ENCODE results near the gene TXNRD2. TPM values are rescaled to one million over a fixed set of nuclear protein-coding genes. Genes with fewer than 3 reads are reported as not detected.

Gene TXNRD2
- polyA plus RNA-seq, 1 donor from 2014 or later: 4.1 TPM

DNA sequence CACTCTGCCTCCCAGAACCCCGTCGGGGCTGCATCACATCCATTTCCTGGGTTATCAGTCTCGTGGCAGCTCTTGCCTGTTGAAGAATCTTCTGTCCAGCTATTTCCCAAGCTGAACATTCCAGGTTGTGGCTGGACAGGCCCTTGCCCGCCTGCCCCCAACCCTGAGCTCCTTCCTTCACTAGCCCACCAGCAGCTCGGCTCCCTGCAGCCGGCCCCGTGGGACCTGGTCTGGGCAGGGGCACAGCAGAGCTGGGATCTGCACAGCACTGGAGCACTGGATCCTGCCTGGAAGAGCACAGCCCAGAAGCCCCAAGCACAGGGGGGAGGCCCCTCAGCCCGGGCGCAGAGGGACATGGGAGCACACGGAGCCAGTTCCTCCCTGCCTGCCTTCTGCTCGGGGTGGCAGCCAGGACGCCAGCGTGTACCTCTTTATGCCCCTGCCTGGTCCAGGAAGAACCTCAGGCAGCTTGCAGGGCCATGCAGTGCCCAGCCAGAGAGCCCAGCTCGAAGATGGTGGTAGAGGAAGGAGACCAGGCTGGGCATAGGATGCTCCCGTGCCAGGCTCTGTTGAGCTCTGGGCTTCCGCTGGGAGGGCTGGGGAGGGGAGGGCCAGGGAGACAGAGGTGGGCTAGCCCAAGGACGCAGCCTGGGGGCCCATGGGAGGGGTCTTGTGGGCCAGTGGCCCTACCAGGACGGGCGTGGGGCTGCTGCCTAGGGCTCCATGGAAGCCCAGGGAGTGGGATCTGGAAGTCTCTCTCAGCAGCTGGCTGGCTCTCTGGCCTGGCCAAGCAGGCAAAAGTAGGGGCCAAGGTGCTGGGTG is 70.4 kb downstream of the TXNRD2 start:
- no peak overlapping the region for H3K4me2 ChIP-seq (ENCODE audit: low read length)
- H3F3A ChIP-seq (ENCODE audit: insufficient read depth, low read length, poor library complexity, severe bottlenecking): no peaks in the 10 kb centered on the region
- no peaks in the 10 kb centered on the region for H3K36me3 ChIP-seq (ENCODE audit: insufficient read depth, low read length)
- H3K9me3 ChIP-seq (ENCODE audit: low read length): no peaks in the 10 kb centered on the region
- TF ChIP-seq TAF1 (IDR thresholded peaks at IDR 0.05; ENCODE audit: low read depth) (no peak), EP300 (conservative IDR thresholded peaks at IDR 0.05; ENCODE audit: poor library complexity, severe bottlenecking) (no peak), SMC3 (conservative IDR thresholded peaks at IDR 0.05; ENCODE audit: poor library complexity) (no peak)
- TF ChIP-seq, protein P1, sequence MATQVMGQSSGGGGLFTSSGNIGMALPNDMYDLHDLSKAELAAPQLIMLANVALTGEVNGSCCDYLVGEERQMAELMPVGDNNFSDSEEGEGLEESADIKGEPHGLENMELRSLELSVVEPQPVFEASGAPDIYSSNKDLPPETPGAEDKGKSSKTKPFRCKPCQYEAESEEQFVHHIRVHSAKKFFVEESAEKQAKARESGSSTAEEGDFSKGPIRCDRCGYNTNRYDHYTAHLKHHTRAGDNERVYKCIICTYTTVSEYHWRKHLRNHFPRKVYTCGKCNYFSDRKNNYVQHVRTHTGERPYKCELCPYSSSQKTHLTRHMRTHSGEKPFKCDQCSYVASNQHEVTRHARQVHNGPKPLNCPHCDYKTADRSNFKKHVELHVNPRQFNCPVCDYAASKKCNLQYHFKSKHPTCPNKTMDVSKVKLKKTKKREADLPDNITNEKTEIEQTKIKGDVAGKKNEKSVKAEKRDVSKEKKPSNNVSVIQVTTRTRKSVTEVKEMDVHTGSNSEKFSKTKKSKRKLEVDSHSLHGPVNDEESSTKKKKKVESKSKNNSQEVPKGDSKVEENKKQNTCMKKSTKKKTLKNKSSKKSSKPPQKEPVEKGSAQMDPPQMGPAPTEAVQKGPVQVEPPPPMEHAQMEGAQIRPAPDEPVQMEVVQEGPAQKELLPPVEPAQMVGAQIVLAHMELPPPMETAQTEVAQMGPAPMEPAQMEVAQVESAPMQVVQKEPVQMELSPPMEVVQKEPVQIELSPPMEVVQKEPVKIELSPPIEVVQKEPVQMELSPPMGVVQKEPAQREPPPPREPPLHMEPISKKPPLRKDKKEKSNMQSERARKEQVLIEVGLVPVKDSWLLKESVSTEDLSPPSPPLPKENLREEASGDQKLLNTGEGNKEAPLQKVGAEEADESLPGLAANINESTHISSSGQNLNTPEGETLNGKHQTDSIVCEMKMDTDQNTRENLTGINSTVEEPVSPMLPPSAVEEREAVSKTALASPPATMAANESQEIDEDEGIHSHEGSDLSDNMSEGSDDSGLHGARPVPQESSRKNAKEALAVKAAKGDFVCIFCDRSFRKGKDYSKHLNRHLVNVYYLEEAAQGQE (IDR thresholded peaks at IDR 0.05; ENCODE audit: borderline replicate concordance): no peak
- no peaks in the 10 kb centered on the region for H3K9me2 ChIP-seq (ENCODE audit: insufficient read depth, low read length)
- no peaks in the 10 kb centered on the region for H4K20me1 ChIP-seq (ENCODE audit: insufficient read depth)
- H2AFZ ChIP-seq (ENCODE audit: low read depth, low read length): no peak overlapping the region
- H3K79me2 ChIP-seq (replicated peaks; ENCODE audit: insufficient read depth, low read length): no peaks in the 10 kb centered on the region
- no peaks in the 10 kb centered on the region for H3K27me3 ChIP-seq (ENCODE audit: insufficient read depth, low read depth, low read length)
- H3K27ac ChIP-seq (ENCODE audit: low read length): no peak overlapping the region
- no peak overlapping the region for H3K9ac ChIP-seq (ENCODE audit: low read length)
- no peak overlapping the region for H3K4me3 ChIP-seq (ENCODE audit: low read length)

DNA sequence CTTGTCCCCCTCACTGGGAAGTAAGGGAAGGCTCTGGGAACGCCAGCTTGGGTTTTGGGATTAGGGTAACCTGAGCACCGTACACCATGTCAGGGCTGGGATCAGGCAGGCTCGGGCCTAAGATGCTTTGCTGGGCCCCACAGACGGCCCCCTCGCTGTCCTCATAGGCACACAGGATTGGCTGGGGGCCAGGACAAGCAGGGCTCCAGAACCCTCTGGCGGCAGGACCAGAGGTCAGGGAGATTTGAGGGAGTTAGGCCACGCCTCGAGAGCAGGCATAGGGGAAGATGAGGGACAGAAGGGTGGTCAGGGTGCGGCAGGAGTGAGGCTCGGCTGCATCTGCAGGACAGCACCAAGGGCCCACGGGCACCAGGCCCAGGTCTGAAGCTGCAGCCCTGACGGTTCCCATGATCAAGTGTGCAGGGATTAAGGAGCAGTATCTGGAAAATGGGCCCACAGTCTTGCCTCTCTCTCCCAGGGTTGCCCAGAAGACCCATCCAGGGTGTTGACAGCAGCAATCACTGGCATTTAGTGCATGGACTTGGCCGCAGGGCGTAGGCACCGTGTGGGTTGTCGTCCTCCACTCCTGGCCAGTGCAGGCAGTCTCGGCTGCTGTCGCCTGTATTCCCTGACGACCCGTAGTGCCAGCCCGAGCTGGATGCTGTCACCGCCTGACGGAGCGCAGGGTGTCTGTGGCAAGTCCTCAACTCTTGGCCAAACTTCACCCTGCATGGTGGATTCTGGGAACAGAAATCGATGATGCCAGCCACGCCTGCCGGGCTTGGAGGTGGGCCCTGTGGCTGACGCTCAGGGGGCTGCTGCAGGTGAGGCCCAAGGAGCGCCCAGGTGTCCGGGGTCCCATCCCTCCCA is 71.2 kb downstream of the TXNRD2 start:
- no peaks in the 10 kb centered on the region for H3K79me2 ChIP-seq (replicated peaks; ENCODE audit: insufficient read depth, low read length)
- H2AFZ ChIP-seq (ENCODE audit: low read depth, low read length): no peak overlapping the region
- H4K20me1 ChIP-seq (ENCODE audit: insufficient read depth): no peaks in the 10 kb centered on the region
- H3K9me3 ChIP-seq (ENCODE audit: low read length): no peaks in the 10 kb centered on the region
- H3F3A ChIP-seq (ENCODE audit: insufficient read depth, low read length, poor library complexity, severe bottlenecking): no peaks in the 10 kb centered on the region
- no peak overlapping the region for H3K4me3 ChIP-seq (ENCODE audit: low read length)
- H3K36me3 ChIP-seq (ENCODE audit: insufficient read depth, low read length): no peaks in the 10 kb centered on the region
- TF ChIP-seq SMC3 (conservative IDR thresholded peaks at IDR 0.05; ENCODE audit: poor library complexity) (no peak), TAF1 (IDR thresholded peaks at IDR 0.05; ENCODE audit: low read depth) (no peak), EZH2 (IDR thresholded peaks at IDR 0.05; ENCODE audit: borderline replicate concordance, insufficient read depth, low read length, poor library complexity, severe bottlenecking) (no peak), RAD21 (conservative IDR thresholded peaks at IDR 0.05) (no peak)
- H3K9me2 ChIP-seq (ENCODE audit: insufficient read depth, low read length): no peaks in the 10 kb centered on the region
- H3K27me3 ChIP-seq (ENCODE audit: insufficient read depth, low read depth, low read length): no peaks in the 10 kb centered on the region
- no peak overlapping the region for H3K4me2 ChIP-seq (ENCODE audit: low read length)
- H3K9ac ChIP-seq (ENCODE audit: low read length): no peak overlapping the region
- H3K27ac ChIP-seq (ENCODE audit: low read length): no peak overlapping the region

DNA sequence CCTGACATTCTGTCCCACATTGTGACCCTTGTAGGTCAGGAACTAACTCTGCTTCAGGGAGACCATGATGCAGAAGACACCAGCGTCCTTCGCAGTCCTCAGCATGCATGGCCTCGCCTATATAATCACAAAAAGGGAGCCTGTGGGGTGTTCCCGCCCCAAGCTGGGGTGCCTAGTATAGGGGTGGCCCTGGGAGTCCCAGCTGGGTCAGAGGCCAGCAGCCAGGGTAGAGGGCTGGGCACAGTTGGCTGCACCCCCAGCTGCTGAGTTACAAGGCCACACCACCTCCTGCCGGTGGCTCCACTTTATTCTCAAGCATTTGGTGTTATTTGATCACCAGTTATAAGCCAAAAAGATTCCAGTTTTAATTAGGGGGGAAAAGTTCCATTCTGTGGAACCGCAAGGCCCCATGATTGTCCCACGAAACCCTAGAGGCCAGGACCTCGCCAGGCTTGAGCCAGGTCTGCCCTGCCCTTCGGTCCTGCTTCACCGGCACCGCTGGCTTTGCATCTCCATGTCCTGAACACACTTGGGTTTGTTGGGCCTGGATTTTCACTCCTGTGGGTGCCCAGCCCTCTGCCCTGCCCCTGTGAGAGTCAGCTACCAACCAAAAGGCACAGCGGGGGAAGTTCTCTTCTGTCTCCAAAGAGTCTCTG is 72.0 kb downstream of the TXNRD2 start:
- Histone ChIP-seq H3K27me3 (ENCODE audit: insufficient read depth, low read depth, low read length) (no peaks in the 10 kb centered on the region), H3K27ac (ENCODE audit: low read length) (no peak overlapping the region), H3K4me2 (ENCODE audit: low read length) (no peak overlapping the region), H3F3A (ENCODE audit: insufficient read depth, low read length, poor library complexity, severe bottlenecking) (no peaks in the 10 kb centered on the region), H3K4me3 (ENCODE audit: low read length) (no peak overlapping the region), H3K36me3 (ENCODE audit: insufficient read depth, low read length) (no peaks in the 10 kb centered on the region), H3K79me2 (replicated peaks; ENCODE audit: insufficient read depth, low read length) (no peaks in the 10 kb centered on the region), H4K20me1 (ENCODE audit: insufficient read depth) (no peaks in the 10 kb centered on the region), H2AFZ (ENCODE audit: low read depth, low read length) (no peak overlapping the region), H3K9ac (ENCODE audit: low read length) (no peak overlapping the region), H3K9me2 (ENCODE audit: insufficient read depth, low read length) (no peaks in the 10 kb centered on the region), H3K9me3 (ENCODE audit: low read length) (no peaks in the 10 kb centered on the region)
- no peak for TF ChIP-seq EZH2 (IDR thresholded peaks at IDR 0.05; ENCODE audit: borderline replicate concordance, insufficient read depth, low read length, poor library complexity, severe bottlenecking)
- TF ChIP-seq, protein P1 (IDR thresholded peaks at IDR 0.05; ENCODE audit: borderline replicate concordance): no peak
- TF ChIP-seq SMC3 (conservative IDR thresholded peaks at IDR 0.05; ENCODE audit: poor library complexity): no peak
- TF ChIP-seq TAF1 (IDR thresholded peaks at IDR 0.05; ENCODE audit: low read depth): no peak
- TF ChIP-seq RAD21 (conservative IDR thresholded peaks at IDR 0.05): no peak
- no peak for TF ChIP-seq MXI1 (conservative IDR thresholded peaks at IDR 0.05; ENCODE audit: poor library complexity, severe bottlenecking)
- no peak for TF ChIP-seq POLR2AphosphoS5 (IDR thresholded peaks at IDR 0.05)
- TF ChIP-seq, protein P2, sequence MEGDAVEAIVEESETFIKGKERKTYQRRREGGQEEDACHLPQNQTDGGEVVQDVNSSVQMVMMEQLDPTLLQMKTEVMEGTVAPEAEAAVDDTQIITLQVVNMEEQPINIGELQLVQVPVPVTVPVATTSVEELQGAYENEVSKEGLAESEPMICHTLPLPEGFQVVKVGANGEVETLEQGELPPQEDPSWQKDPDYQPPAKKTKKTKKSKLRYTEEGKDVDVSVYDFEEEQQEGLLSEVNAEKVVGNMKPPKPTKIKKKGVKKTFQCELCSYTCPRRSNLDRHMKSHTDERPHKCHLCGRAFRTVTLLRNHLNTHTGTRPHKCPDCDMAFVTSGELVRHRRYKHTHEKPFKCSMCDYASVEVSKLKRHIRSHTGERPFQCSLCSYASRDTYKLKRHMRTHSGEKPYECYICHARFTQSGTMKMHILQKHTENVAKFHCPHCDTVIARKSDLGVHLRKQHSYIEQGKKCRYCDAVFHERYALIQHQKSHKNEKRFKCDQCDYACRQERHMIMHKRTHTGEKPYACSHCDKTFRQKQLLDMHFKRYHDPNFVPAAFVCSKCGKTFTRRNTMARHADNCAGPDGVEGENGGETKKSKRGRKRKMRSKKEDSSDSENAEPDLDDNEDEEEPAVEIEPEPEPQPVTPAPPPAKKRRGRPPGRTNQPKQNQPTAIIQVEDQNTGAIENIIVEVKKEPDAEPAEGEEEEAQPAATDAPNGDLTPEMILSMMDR (IDR thresholded peaks at IDR 0.05; ENCODE audit: poor library complexity, severe bottlenecking): no peak
- TF ChIP-seq EP300 (conservative IDR thresholded peaks at IDR 0.05; ENCODE audit: poor library complexity, severe bottlenecking): no peak
